ENCODE data around the gene SECISBP2L. TPM values are rescaled to one million over a fixed set of nuclear protein-coding genes. Genes with fewer than 3 reads are reported as not detected.
A peak's percentile ranks its signal among the peaks of the same experiment; 100 is the strongest.

The SECISBP2L gene
- total RNA-seq, 1 donor from 2014 or later = 119 TPM

DNA sequence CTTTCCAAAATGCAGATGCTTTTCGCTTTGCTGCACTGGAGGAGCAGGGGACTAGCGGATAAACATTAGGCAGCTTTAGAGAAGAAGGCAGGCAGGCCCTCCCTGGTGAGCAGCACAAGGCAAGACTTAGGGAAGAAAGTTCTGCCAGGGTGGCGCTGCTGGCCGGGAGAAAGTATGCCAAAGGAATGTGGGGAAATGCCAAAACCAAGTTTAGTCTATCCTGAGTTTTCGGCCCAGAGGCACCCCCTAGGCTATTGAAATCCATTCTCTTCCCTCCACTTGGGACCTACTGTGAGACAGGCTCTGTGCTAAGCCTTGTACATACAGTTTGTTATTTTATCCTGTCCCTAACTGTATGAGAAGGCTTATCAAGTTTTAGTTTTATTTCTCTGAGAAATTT lies 91.7 kb downstream of the SECISBP2L start:
- intact Hi-C loops (cut with DNase I) = no loop called here
- ATAC-seq = peak; percentile 26

GRCh38 chr15:48946840-48947187 lies 99.4 kb downstream of the SECISBP2L start:
- Histone ChIP-seq H3K4me3 (no peak overlapping the region), H3K4me1 (no peaks in the 10 kb centered on the region), H3K9me3 (no peaks in the 10 kb centered on the region), H3K27ac (no peak overlapping the region), H3K27me3 (no peaks in the 10 kb centered on the region), H3K36me3 (no peaks in the 10 kb centered on the region)
- DNase-seq (no peak), ATAC-seq (no peak)
- TF ChIP-seq, protein P1, sequence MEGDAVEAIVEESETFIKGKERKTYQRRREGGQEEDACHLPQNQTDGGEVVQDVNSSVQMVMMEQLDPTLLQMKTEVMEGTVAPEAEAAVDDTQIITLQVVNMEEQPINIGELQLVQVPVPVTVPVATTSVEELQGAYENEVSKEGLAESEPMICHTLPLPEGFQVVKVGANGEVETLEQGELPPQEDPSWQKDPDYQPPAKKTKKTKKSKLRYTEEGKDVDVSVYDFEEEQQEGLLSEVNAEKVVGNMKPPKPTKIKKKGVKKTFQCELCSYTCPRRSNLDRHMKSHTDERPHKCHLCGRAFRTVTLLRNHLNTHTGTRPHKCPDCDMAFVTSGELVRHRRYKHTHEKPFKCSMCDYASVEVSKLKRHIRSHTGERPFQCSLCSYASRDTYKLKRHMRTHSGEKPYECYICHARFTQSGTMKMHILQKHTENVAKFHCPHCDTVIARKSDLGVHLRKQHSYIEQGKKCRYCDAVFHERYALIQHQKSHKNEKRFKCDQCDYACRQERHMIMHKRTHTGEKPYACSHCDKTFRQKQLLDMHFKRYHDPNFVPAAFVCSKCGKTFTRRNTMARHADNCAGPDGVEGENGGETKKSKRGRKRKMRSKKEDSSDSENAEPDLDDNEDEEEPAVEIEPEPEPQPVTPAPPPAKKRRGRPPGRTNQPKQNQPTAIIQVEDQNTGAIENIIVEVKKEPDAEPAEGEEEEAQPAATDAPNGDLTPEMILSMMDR (IDR thresholded peaks at IDR 0.05) = no peak
- intact Hi-C loops (cut with DNase I) = no loop called here

More for the DNA sequence above, 91.7 kb downstream of the SECISBP2L start:
- DNase-seq = no peak
- Histone ChIP-seq H3K4me3 (no peak overlapping the region), H3K36me3 (no peaks in the 10 kb centered on the region), H3K27ac (no peak overlapping the region), H3K4me1 (no peaks in the 10 kb centered on the region), H3K9me3 (no peaks in the 10 kb centered on the region), H3K27me3 (no peaks in the 10 kb centered on the region)
- TF ChIP-seq, protein P1 (IDR thresholded peaks at IDR 0.05) = no peak

- H3K36me3 ChIP-seq = no peaks in the 10 kb centered on the region
- H3K4me3 ChIP-seq = no peak overlapping the region
- no peaks in the 10 kb centered on the region for H3K9me3 ChIP-seq
- intact Hi-C loops (cut with DNase I) = no loop called here
- H3K27ac ChIP-seq = no peak overlapping the region
- H3K27me3 ChIP-seq = no peaks in the 10 kb centered on the region
- peak; percentile 25 for ATAC-seq
- no peaks in the 10 kb centered on the region for H3K4me1 ChIP-seq
- TF ChIP-seq, protein P1 (IDR thresholded peaks at IDR 0.05) = no peak
- no peak for DNase-seq
These were observed 100.0 kb downstream of the SECISBP2L start for GRCh38 chr15:48946074-48946839.

- Histone ChIP-seq H3K36me3 (no peaks in the 10 kb centered on the region), H3K9me3 (no peaks in the 10 kb centered on the region), H3K27ac (no peak overlapping the region), H3K4me3 (no peak overlapping the region), H3K27me3 (no peaks in the 10 kb centered on the region), H3K4me1 (no peaks in the 10 kb centered on the region)
- intact Hi-C loops (cut with DNase I) = no loop called here
- TF ChIP-seq, protein P1 (IDR thresholded peaks at IDR 0.05) = no peak
- DNase-seq = no peak
- no peak for ATAC-seq
These were observed 100.9 kb downstream of the SECISBP2L start for GRCh38 chr15:48945386-48945785.

DNA sequence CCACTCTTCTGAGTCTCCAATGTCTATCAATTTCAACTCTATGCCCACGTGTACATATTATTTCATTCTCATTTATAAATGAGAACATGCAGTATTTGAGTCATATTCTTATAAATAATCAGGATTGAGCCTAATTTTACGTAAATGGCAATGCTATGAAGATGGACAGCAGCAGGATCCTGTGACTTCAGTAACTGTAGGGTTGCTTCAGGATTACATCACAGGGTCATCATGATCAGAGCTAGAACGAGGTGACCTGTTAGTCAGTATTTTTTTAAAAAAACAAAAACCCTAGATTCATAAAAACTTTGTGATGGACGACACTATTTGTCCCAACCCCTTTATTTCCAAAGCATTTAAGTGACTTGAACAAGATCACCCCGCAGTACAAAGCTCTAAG lies 104.3 kb downstream of the SECISBP2L start:
- Histone ChIP-seq H3K27me3 (no peaks in the 10 kb centered on the region), H3K4me3 (no peak overlapping the region), H3K36me3 (no peaks in the 10 kb centered on the region), H3K4me1 (no peaks in the 10 kb centered on the region), H3K9me3 (no peaks in the 10 kb centered on the region), H3K27ac (no peak overlapping the region)
- TF ChIP-seq, protein P1 (IDR thresholded peaks at IDR 0.05) = no peak
- no peak for DNase-seq
- no peak for ATAC-seq
- intact Hi-C loops (cut with DNase I) = no loop called here
